NCI-H2171 treated with DMSO at 0.1 percent for 48 hours (cell line): Measurements from ENCODE around the gene GRIK1.

ENCODE experiments used
- DNase-seq: peaks from one replicate; lab custom pipeline; 2025; lab: John Stamatoyannopoulos, UW

GRIK1 gene

DNA sequence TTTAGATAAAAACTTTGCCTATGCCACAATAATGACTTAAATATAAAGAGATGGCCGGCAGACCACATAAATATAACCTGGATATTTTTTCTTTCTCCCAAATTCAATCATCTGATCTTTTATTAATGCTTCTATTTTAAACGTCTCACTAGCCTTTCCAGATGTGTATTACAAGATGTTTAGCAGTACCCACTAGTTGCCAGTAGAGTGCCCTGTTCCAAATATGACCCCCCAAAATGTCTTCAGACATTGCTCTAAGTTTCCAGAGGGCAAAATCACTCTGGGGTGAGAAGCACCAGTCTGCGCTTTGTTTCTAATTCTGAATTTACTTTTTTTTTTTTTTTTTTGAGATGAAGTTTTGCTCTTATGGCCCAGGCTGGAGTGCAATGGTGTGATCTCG lies 268.1 kb downstream of the GRIK1 start:
- DNase-seq: no peak

DNA sequence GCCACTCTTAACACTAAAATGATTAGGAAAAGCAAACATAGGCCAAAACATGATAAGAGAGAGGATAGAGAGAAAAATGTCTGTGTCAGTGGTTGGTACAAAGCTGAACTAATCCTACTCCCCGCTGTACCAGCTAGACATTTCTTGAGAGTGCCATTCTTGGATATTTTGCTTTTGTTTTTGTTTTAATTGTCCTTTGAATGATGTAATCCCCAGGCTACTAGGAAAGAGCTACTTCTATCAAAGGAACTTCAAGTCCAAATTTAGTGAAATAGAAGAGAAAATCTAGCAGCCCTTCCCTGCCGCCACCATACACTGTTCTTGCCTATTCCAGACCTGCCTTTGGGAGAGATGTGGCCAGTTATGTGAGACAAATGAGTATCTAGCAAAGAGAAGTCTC lies 269.6 kb downstream of the GRIK1 start:
- DNase-seq: no peak

DNA sequence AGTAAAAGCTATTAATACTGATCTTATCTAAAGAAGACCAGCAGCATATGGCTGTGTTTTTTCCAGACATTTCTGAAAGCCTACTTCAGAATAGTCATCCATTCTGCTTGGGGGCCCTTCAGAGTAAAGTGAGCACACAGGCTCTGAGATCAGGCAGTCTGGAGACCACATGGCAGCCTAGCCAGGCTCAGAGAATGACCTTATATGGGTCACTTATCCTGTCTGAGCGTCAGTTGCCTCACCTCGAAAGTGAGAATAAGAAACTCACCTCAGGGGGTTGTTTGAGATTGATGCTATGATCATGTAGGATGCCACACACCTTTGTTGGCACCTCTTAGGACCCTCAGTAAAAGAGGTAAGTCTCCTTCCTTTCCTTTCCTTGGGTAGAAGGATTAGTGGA lies 270.4 kb downstream of the GRIK1 start:
- peak; percentile 31 for DNase-seq

DNA sequence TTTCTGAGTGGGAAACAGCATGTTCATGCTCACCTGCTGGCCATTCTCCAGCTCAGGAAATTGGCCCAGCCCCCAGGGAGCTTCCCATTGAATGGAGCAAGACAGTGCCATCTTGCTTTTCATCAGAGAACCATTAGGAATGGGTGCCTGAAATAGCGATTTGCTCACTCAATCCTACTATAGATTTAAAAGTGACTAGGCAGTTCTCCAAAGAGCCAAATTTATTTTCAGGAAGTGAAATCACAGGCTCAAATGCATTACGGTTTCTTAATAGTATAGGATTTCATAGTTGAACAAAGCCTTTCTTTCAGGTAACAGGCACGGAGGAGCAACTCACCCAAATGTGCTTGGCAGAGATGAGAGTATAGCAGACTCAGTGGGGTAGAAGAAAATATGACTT lies 272.1 kb downstream of the GRIK1 start:
- DNase-seq: no peak

DNA sequence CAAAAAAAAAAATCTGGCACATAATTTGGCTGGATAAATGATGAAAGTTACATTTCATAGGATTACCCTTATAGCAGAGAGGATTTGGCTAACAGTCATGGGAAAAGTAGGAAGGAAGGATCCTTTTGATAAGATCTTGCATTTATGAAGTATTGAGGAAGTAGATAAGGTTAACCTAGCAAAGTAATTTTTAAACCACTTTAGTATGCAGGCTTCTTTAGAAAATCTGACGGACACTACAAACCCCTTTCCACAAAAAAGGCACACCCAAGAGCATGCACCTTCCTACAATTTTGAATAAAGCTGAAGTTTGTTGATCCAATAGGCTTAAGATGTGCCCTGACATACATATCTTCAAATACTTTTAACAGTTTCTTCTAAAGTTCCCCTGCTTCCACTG lies 275.2 kb downstream of the GRIK1 start:
- DNase-seq: no peak

DNA sequence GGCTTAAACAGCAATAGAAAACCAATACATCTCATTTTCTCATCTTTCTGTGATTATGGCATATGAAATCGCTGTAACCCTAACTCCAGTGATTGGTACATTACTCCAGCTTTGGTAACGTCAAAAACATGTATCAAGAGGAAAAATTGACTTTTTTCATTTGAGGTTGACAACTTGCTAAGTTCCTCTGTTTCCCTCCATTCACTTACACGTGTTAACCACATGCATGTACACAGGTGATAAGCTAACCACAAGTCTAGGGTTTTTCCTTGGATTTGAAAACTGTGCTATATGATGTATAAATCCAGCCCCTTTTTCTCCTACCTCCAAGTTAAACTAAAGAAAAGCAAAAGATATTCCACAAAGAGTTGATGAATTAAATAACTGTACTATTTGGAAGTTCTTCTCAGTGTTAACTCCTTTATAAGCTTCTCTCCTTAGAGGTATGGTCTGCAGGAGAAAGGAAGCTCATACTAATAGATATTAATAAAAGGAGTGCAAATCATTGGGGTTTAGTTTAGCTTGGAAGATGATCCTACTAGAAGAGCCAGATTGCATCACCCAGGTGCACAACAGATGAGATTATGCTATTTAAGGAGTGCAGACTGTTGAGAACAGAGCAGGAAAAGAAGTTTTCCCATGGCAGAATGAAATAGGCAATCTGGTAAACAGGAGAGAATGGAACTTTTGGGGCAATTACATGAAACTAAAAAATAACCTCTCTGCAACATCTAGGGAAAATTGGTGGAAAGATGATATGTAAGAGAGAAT lies 277.9 kb downstream of the GRIK1 start:
- no peak for DNase-seq

DNA sequence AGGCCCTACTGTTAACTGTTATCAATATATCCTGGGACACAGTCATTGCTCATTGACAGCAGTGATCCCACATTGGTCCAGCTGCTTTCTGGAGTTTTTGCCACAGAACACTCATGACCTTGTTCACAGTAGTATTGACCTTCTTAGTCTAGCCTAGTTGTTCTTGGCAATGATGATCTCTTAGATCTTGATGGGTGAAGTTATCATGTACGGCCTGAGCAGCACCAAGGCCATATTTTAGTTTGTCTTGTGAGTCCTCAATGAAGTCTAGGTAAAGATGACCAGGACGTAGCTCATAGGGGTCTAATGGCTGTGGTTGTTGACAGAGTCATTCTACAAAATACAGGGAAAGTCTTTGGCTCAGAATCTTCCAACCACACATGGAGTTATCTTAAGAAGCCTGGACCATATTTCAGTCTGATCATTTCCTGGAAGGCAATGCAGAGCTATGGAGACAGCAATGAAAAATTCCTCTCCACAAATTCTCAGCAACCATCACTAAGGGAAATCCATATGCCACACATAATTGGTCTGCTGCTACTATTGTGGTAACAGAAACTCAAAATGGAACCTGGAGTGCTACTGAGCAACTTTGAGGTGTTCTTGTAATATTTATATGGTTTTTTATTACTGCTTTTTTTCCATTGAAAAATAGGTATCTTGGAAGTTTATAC lies 279.6 kb downstream of the GRIK1 start:
- DNase-seq: no peak

DNA sequence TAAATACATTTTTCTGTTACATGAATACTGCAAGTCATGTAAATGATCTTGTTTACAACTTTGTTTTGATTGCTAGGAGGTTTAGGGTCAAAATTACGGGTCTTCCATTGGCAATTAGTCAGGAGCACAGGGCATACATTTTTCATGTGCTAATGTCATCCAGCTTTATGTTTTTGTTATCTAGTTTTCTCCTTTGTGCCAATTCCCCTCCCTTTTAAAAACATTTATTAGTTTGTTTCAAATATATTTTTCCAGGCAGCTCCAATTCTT lies 280.9 kb downstream of the GRIK1 start:
- no peak for DNase-seq

DNA sequence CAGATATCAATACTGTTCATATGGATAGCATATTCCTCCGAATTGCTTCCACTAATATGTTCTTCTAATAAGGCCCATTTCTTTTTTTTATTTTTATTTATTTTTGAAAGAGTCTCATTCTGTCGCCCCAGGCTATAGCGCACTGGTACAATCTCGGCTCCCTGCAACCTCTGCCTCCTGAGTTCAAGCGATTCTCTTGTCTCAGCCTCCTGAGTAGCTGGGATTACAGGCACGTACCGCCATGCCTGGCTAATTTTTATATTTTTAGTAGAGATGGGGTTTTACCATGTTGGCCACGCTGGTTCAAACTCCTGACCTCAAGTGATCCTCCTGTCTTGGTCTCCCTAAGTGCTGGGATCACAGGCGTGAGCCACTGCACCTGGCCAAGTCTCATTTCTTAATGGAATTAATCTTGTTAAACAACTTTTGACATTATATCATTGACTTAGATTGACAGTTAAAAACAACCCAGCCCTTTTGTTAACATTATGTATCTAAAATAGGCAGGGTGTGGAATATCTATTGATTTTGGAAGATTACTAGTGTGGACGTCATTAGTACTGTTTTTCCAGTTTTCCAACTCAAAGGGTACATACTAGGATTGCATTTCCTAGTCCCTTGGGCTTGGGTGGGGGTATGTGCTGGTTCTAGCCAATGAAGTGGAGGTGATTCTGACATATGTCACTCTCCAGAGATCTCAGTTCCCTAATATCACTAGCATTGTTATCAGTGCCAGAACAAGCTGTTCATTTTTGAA lies 281.4 kb downstream of the GRIK1 start:
- no peak for DNase-seq

DNA sequence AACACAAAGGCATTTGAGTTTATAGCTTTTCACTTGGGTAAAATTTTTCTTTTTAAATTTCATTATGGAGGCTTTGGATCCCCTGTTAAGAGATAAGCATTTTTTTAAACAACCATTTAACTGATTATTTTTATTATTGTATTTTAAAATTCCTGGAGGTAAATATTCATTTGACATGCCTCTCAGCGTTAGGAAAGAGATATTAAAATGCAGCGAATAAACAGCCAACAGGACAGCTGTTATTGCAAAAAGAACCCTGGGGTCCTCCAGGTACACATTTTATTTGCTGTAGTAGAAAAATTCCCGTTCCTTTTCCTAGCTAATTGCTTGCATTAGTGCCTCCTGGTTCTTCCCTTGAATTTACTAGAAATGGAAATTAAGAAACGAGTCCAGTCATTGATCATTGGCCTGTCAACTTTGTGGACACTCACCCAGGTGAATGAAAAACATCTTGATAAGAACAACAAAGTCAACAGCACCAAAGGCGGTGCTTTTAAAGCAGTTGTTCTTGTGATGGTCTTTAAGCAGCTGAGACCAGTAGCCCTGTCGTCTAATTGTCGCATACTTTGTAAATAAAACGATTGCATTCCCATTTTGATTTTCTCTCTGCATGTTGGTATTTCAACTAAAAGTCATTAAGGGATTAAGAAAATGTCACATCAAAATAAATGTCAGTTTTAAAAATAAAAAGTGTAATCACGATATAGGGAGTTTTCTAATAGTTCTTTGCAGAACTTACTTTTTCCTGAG lies 282.4 kb downstream of the GRIK1 start:
- no peak for DNase-seq

DNA sequence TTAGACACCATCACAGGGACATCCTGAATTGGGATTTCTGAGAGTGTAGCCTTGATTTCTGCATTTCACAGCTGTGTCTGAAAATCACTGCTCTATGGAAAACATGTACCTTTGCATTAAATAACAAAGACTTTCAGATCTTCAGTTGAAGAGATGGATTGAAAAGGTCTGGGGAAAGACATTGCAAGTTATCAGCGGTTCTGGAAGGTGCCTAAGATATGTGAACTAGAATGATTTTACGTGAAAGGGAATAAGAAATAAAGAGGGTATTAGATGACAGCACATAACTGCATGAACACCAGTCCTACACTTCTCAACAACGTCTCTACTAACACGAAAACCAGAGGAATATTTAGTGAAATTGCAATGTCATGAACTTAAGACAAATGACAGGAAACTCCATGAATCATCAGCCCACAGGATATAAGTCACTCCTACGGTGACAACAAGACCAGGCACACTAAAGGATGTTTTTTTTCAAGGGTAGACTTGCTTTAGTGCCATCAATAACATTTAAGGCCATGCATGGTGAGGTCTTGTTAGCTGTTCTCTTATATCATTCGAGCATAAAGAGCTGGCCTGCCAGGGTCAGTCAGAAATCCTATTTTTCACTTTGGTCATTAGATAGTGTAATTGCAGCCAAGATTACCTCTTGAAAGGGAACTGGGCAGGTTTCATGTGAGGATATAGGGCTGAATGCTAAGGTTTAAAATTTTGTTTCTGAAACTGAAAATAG lies 283.1 kb downstream of the GRIK1 start:
- DNase-seq: no peak

DNA sequence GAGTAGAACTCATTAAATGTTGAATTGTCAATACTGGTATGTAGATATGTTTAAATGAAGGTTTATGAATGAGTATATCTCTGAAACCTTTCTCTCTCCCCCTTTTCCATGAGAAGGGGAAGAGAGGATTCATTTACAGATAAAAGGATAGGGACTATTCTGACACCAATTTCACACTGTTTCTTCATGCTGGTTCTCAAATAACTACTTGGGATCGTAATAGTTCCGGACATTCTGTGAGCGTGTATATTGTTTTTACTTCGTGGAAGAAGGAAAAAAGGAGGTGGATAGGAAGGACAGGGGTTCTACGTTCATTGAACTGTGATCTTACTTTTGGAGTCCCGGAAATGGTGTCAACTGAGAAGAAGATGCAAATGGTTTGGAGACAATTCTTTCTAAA lies 284.2 kb downstream of the GRIK1 start:
- DNase-seq: no peak

DNA sequence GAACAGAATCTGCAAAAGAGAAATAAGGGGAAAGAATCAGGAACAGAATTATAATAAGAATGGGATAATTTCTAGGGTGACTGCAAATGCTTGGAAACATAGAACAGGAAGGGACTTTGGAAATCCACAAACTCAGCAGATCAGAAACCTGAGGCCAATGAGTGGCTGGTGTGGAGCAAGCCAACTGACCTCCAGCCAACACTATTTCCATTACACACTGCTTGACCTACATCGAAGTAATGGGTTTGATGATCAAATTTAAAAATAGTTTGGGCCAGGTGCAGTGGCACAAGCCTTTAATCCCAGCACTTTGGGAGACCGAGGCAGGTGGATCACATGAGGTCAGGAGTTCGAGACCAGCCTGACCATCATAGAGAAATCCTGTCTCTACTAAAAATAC lies 284.9 kb downstream of the GRIK1 start:
- no peak for DNase-seq

DNA sequence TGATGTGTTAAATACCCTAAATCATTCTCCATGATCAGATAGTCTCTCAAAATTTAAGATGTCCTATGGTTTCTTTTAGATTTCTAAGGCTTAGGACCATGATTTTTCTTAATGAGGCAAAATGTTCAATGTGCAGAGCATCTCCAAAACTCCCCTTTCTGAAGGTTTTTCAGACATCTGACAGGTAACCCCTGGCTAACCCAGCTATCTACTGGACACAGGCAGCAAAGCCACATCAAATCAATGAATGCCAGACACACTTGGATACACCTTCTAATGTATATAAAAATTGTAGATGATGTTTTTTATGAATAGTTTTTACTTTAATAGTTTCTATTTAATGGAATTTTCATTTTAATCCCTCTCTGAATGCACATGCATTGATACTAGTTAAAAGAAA lies 285.6 kb downstream of the GRIK1 start:
- DNase-seq: no peak

DNA sequence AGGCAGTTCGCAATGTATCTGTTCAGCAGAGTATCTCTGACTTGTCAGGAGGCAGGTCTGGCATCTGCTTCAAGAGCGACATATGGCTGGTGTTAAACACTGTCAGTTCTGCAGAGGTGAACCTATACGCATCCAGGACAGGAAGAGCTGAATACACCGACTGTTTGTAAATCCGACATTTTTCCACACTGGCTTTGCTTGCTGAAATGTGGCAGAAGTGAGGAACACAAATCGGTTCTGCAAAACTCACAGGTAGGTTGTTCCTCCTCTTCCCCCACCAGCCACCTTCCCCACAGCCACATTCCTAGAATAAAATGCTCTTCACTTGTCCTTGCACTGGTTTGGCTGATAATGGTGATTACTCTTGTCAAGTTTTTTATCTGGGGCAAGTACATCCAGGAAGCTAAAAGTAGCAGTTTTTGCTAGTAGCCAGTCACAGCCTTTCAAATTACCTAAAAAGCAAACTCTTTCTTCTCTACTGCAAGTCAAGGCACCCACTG lies 289.2 kb downstream of the GRIK1 start:
- peak; percentile 43 for DNase-seq

DNA sequence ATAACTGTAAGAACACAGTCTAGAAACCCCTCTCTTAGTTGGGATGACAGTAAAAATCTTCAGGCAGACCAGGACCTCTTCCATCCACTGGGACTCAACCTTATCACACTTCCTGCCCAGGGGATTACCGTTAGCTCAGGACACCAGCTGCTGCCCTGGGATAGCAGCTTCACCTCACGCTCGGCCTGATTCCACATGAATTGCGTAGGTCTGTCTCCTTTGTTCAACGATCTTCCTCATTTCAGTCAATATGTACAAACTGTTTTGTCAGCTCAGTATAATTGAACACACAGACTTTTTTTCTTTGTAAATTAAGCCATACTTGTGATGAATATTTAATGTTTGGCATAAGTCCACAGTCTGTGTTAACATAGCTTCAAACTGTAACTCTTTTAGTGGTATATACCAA lies 290.4 kb downstream of the GRIK1 start:
- no peak for DNase-seq

DNA sequence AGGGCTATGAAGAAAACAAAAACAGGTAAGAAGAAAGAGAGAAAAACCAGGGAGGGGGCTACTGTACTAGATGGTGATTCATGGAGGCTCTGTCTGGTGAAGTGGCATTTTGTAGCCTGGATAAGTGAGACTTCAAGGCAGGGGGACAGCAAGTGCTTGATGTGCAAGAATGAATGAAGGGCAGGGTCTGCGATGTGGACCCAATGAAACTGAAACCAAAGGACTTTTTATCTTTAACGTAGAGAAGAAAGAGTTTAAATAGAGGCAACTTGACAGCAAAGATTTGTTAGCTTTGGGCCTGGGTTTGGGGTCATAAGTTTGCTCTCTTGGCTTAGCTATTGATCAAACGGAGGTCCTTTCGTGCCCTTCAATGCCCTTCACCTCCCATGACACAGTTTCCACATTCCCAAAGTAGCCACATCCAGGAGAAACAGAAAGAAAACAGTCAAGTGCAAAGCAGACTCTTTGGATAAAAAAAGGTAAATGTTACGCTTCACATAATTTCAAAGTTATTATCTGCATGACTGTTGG lies 291.0 kb downstream of the GRIK1 start:
- no peak for DNase-seq

DNA sequence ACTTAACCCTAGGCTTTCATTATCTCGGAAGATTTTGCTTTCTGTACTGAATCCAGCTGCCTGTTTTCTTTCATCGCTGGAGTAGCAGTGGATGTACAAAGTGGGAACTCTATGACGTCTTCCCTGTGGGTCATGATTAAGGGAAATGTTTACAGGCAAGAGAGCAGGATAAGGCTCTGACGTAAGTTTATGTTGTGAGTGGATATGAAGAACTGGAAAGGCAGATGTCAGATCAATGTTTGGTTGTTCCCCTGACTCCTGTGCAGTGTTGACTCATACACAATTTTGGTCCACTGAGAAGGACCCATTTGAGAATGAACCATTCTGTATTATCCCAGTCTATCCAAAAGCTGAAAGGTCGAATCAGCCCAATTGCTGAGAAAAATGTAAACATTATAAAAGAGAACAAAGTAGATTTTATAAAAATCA lies 292.4 kb downstream of the GRIK1 start:
- DNase-seq: no peak

DNA sequence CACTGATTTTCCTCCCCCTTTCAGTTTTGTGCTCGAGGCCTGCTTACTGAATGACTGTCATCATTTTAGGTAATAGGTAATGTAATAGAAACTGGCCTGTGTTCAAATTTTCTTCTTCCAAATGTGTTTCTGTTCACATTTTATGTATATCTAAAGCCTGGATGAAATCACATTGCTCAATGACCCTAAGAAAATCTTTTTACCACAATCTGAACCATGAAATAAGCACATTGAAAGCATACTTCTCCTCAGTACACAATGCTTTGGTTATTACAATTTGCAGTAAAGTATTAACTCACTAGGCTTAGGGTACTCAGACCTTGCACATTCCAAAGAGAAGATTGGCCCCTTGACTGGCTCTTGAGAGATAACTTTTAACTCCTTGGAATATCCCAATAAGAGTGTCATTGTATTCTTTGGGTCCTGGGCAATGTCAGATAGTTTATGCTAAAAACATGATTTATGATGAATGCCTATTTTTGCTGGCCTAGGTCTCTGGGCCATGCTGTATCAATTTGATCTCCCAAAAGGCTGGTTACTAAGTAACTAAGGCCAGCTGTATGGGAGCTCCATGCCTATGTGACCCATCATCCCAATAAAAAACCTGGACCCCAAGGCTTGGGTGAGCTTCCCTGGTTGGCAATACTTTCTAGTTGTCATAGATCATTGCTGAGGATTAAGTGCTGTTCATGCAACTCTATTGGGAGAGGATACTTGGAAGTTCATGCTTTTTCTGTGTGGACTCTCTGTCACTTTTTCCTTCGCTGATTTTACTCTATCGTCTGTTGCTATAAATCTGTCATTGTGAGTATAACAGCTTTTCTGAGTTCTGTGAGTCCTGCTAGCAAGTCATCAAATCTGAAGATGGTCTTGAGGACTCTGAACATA lies 293.9 kb downstream of the GRIK1 start:
- no peak for DNase-seq

DNA sequence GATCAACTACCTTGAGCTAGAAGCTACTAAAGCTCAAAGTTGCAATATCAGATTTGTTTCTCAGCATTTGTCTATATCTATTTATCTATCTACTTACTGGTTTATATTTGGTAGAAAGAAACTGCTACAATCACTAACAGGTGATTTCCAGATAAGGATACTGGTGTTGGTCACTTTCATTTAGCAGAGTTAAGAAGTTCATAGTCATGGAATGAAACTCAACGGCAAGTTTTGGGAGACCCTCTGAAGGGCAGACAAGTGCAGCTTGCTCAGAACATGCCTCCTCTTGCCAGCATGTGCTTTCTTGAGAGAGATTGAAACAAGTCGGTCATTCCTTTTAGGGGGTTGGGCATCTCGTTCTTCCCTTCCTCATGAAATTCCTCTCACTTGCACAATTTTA lies 296.5 kb downstream of the GRIK1 start:
- DNase-seq: no peak
